ENCODE data around the gene MAPK1. TPM values are rescaled to one million over a fixed set of nuclear protein-coding genes. Genes with fewer than 3 reads are reported as not detected.
"Not testable (repeated sequence)": the region's sequence is repeated elsewhere in the genome, so short reads cannot be mapped to it uniquely, and the experiment has no call there.

Gene MAPK1
- total RNA-seq, 1 donor from 2014 or later: 112 TPM

GRCh38 chr22:21753374-21754111 is 113.9 kb downstream of the MAPK1 start:
- Mint-ChIP-seq H3K36me3 (peaks cover 4% of the 10 kb centered on the region), H3K4me3 (no peak overlapping the region)
- TF ChIP-seq CTCF (conservative IDR thresholded peaks at IDR 0.05): no peak

GRCh38 chr22:21752276-21752675 is 115.2 kb downstream of the MAPK1 start:
- Mint-ChIP-seq H3K36me3 (no peaks in the 10 kb centered on the region), H3K9me3 (no peaks in the 10 kb centered on the region), H3K4me3 (no peak overlapping the region), H3K4me1 (ENCODE audit: unreplicated experiment) (peaks cover 27% of the 10 kb centered on the region), H3K27me3 (no peaks in the 10 kb centered on the region), H3K27ac (peak overlapping the region; percentile 32)
- no peak for TF ChIP-seq CTCF (conservative IDR thresholded peaks at IDR 0.05)
- no peak for DNase-seq (ENCODE audit: extremely low spot score, unreplicated experiment)

More at GRCh38 chr22:21753374-21754111, 113.9 kb downstream of the MAPK1 start:
- H3K4me1 Mint-ChIP-seq (ENCODE audit: unreplicated experiment): peaks cover 27% of the 10 kb centered on the region
- H3K27me3 Mint-ChIP-seq: no peaks in the 10 kb centered on the region
- DNase-seq (ENCODE audit: extremely low spot score, unreplicated experiment): no peak
- H3K9me3 Mint-ChIP-seq: no peaks in the 10 kb centered on the region
- H3K27ac Mint-ChIP-seq: no peak overlapping the region

GRCh38 chr22:21745948-21746347 is 121.5 kb downstream of the MAPK1 start:
- no peak for DNase-seq (ENCODE audit: extremely low spot score, unreplicated experiment)
- Mint-ChIP-seq H3K4me1 (ENCODE audit: unreplicated experiment) (peaks cover 4% of the 10 kb centered on the region), H3K9me3 (no peaks in the 10 kb centered on the region), H3K36me3 (no peaks in the 10 kb centered on the region), H3K27me3 (peaks cover 3% of the 10 kb centered on the region), H3K4me3 (no peak overlapping the region), H3K27ac (no peak overlapping the region)
- no peak for TF ChIP-seq CTCF (conservative IDR thresholded peaks at IDR 0.05)

GRCh38 chr22:21744917-21745316 is 122.5 kb downstream of the MAPK1 start:
- not testable (repeated sequence) for H3K4me3 Mint-ChIP-seq; H3K27me3 Mint-ChIP-seq; DNase-seq (ENCODE audit: extremely low spot score, unreplicated experiment); H3K4me1 Mint-ChIP-seq (ENCODE audit: unreplicated experiment); H3K36me3 Mint-ChIP-seq; H3K27ac Mint-ChIP-seq; H3K9me3 Mint-ChIP-seq

GRCh38 chr22:21741790-21742189 is 125.7 kb downstream of the MAPK1 start:
- Mint-ChIP-seq H3K36me3 (no peaks in the 10 kb centered on the region), H3K27ac (no peak overlapping the region), H3K27me3 (peaks cover 12% of the 10 kb centered on the region), H3K9me3 (no peaks in the 10 kb centered on the region), H3K4me1 (ENCODE audit: unreplicated experiment) (peaks cover 4% of the 10 kb centered on the region), H3K4me3 (no peak overlapping the region)
- no peak for TF ChIP-seq CTCF (conservative IDR thresholded peaks at IDR 0.05)
- DNase-seq (ENCODE audit: extremely low spot score, unreplicated experiment): no peak

GRCh38 chr22:21741059-21741458 is 126.4 kb downstream of the MAPK1 start:
- Mint-ChIP-seq H3K36me3 (no peaks in the 10 kb centered on the region), H3K9me3 (no peaks in the 10 kb centered on the region), H3K27me3 (peaks cover 12% of the 10 kb centered on the region), H3K27ac (no peak overlapping the region), H3K4me1 (ENCODE audit: unreplicated experiment) (peaks cover 4% of the 10 kb centered on the region), H3K4me3 (no peak overlapping the region)
- DNase-seq (ENCODE audit: extremely low spot score, unreplicated experiment): no peak
- TF ChIP-seq CTCF (conservative IDR thresholded peaks at IDR 0.05): no peak
